GM13976 (cell line): ENCODE data around the gene SPRN.
A peak's percentile ranks its signal among the peaks of the same experiment; 100 is the strongest.

Experiments used
- DNase-seq: peaks from one replicate; pipeline ENCODE4 v3.0.0; 2012; ENCODE audit warnings: low spot score
- CTCF ChIP-seq: IDR thresholded peaks from 2 replicates; pipeline ENCODE4 v1.5.1; 2012; ENCODE audit warnings: borderline replicate concordance, mild to moderate bottlenecking; ENCODE audit not compliant: insufficient read depth; ENCODE audit errors: extremely low read depth, missing control alignments, control extremely low read depth
- in situ Hi-C: fragments of 300-500 bp; cut with MboI; formaldehyde crosslinking; loops from one replicate; pipeline ENCODE4 v1.12.0; 2022; ENCODE audit warnings: low sequenced_read_pairs, mixed read lengths, inconsistent platforms; ENCODE audit not compliant: unreplicated experiment

Gene SPRN

GRCh38 chr10:133451346-133451745 lies 26.9 kb upstream of the SPRN start:
- no peak for DNase-seq
- TF ChIP-seq CTCF = no peak
- in situ Hi-C loops = no loop called here

- TF ChIP-seq CTCF = no peak
- DNase-seq = no peak
- in situ Hi-C loops = no loop called here
These were observed 23.7 kb upstream of the SPRN start for GRCh38 chr10:133448120-133448519.

GRCh38 chr10:133446979-133447378 lies 22.6 kb upstream of the SPRN start:
- in situ Hi-C loops = no loop called here

GRCh38 chr10:133445751-133446708 lies 21.6 kb upstream of the SPRN start:
- TF ChIP-seq CTCF = no peak
- DNase-seq = peak; percentile 21
- in situ Hi-C loops = no loop called here

More at GRCh38 chr10:133446979-133447378, 22.6 kb upstream of the SPRN start:
- no peak for TF ChIP-seq CTCF
- no peak for DNase-seq

- TF ChIP-seq CTCF = no peak
- in situ Hi-C loops = no loop called here
- peak; percentile 21 for DNase-seq
These were observed 20.9 kb upstream of the SPRN start for GRCh38 chr10:133445268-133445732.

- no peak for TF ChIP-seq CTCF
- peak; percentile 26 for DNase-seq
- in situ Hi-C loops = no loop called here
These were observed 20.2 kb upstream of the SPRN start for GRCh38 chr10:133444342-133445267.
